GM21381 (cell line): ENCODE measurements around the gene C2CD4A.

Experiments used
- ATAC-seq: cut with Tn5 transposase; IDR thresholded peaks from one replicate; pipeline ENCODE4 v1.9.1; 2021; ENCODE audit warnings: mild to moderate bottlenecking, moderate library complexity; ENCODE audit not compliant: unreplicated experiment

C2CD4A gene

GRCh38 chr15:62099094-62099601 lies 32.4 kb downstream of the C2CD4A start:
- ATAC-seq, result no peak

GRCh38 chr15:62103431-62103830 lies 36.7 kb downstream of the C2CD4A start:
- no peak for ATAC-seq

DNA sequence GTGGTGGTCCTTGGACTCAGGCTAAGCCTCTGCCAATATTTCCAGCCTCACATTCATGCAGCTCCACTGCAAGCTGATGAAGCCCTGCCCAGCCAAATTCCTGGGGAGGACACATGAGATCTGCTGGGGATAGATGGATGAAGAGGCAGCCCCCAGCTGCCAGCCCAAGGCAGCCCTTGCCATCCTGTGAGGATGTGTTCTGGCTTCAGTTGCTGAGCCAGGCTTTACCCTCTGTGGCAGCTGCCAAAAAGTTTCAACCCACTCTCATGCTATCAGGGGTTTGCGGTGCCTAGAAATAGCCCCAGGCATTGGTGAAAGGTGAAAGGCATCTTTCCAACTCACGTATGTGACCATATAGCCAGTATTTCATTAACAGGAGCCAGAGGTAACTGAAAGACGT lies 37.6 kb downstream of the C2CD4A start:
- no peak for ATAC-seq

- no peak for ATAC-seq
Observed at GRCh38 chr15:62104846-62105245, 38.1 kb downstream of the C2CD4A start.

DNA sequence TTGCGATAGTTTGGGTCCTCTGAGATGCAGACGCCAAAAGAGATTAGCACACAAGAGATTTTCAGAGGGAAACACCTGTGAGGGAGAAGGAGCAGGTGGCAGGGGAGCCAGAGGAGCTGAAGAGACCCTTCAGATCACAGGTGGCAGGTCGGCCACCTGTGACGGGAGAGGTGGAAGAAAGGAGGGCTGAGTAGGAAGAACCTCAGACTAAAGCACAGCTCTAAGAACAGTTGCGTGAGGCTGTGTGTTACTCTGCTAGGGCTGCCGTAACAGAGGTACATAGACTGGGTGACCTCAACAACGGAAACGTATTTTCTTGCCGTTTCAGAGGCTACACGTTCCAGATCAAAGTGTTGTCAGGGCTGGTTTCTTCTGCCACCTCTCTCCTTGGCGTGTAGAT lies 38.5 kb downstream of the C2CD4A start:
- no peak for ATAC-seq

GRCh38 chr15:62106096-62106495 lies 39.3 kb downstream of the C2CD4A start:
- no peak for ATAC-seq

DNA sequence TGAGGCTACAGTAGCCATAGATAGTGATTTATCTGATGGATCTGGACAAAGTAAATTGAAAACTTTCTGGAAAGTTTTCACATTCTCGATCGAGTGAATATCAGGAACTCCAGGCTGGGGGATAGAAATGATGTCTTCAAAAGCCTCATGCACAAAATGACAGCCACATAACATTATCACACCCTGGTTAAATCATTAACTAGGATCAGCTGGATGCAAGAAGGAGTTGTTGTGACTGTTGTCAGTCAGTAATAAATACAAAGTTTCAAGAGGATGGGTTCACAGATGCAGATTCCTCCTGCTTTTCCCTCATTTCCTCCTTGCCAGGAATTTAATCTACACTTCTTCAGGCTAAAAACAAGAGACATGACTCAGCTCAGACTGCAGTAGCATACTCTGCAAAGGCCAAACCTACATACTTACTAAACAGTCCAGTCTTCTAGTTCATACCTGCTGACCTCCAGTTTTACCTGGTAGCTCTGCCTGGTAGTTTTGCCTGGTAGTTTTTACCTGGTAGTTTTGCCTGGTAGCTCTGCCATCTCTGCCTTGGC lies 40.9 kb downstream of the C2CD4A start:
- no peak for ATAC-seq

GRCh38 chr15:62108411-62108810 lies 41.6 kb downstream of the C2CD4A start:
- no peak for ATAC-seq

GRCh38 chr15:62109437-62109836 lies 42.7 kb downstream of the C2CD4A start:
- no peak for ATAC-seq

DNA sequence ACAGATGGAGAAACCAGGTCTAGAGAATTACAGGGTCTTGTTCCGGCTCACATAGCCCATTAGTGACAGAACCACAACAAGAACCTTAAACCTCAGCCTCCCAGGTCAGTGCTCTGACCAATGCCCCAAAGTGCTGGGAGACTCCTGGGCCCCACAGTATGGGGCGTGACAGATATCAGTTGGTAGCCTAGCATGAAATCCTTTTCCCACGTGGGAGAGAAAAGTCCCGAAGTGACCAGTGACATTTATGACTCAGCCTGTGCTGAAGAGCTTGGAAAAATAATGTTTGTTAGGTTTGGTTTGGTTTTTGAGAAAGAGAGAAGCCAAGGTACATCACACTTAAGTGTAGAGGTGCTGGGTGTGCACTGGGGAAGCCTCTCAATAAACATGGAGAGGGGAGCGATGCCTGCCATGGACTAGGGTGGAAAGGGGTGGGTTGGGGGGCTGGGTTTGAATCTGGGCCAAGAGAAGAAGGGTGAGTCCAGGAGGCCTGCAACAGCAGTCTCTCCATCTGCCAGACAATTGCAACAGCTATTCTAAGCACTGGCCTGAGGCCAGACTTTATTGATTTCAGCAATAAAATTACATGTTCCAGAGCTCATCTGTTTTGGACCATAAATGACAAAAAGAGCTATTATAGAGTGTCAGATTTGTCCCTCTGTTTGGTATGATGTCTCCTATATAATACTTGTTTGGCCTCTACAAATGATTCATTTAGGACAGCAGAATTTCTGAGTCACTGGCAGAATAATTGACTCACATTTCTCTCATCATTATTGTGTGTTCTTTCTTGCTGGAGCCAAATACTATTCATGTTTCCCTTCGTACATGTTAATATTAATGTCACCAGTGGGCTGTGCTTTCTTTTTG lies 43.4 kb downstream of the C2CD4A start:
- ATAC-seq, result no peak

GRCh38 chr15:62112081-62112480 lies 45.3 kb downstream of the C2CD4A start:
- no peak for ATAC-seq

GRCh38 chr15:62112616-62113593 lies 46.1 kb downstream of the C2CD4A start:
- no peak for ATAC-seq

DNA sequence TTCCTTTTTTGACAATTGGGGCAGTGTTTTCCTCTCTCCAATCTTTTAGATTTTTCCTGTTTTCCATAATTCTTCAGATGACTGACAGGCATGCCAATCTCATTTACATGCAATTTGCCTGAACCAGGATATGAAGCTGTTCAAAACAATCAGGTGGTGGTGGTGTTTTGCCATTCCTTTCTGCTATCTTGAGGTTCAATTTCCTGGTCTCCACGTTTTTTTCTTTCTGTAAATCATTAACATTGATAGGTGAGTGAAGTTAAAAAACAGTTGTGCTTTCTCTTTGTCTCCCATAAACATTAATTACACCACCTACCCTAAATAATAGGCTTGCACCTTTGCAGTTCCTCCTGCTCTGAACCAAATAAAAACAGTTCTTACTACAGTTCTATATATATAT lies 49.1 kb downstream of the C2CD4A start:
- no peak for ATAC-seq

GRCh38 chr15:62118520-62119226 lies 51.9 kb downstream of the C2CD4A start:
- ATAC-seq, result no peak

DNA sequence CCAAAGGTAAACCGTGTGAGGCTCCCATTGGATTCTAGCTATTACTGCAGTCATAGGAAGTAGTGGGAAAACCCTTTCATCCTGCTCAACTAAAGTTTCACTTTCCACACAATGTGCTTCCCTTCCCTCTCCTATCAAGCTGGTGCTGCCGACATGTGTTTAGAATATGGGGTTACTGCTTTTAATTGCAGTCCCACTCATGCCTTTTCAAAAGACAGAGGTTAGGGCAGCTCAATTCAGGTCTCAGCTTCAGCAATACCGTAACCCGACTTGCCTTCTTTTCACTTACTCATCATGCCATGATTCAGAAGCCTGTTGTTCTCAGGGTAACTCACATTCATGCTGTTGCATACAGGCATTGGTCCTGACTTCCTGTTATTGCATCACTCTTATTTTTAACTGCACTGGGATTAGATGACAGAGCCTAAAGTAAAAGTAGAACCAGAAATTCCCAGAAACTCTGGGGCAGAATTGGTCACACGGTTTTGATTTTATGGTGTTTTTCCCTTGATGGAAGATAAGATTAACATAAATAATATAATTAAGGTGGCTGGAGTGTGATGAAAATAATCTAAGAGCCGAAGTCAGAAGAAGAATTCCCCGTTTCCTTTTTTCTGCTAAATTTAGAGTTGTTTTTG lies 52.6 kb downstream of the C2CD4A start:
- no peak for ATAC-seq

DNA sequence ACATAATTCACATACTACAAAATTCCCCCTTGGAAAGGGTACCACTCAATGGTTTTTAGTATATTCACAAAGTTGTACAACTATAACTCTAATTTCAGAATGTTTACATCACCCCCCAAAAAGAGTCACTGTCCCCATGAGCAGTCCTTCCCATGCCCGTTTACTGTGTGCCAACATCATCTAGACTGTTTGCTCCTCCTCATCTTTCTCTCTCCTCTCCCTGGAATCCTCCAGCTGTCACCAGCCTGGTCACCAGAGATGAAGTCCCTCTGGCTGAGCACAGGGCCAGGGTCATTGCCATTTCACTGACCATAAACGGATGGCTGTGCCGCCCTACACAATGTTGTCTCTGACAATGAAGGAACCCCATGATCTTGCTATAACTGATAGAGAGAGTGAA lies 53.1 kb downstream of the C2CD4A start:
- no peak for ATAC-seq
